Duodenal mucosa (tissue), 2 donors: ENCODE measurements around the gene RPL10.

Experiments used
- H3K27ac ChIP-seq: one replicate; pipeline ENCODE4 v1.7.0; 2013; ENCODE audit warnings: low read depth, low read length
- H3K27me3 ChIP-seq, 2 donors: one replicate each; pipeline ENCODE4 v1.7.0; 2013; ENCODE audit warnings: low read length in 2 of 2, control low read depth in 1 of 2; ENCODE audit not compliant: insufficient read depth in 2 of 2, control insufficient read depth in 1 of 2
- H3K36me3 ChIP-seq, 2 donors: one replicate each; pipeline ENCODE4 v1.7.0; 2013; ENCODE audit warnings: low read length in 2 of 2, control low read depth in 1 of 2; ENCODE audit not compliant: insufficient read depth in 2 of 2, control insufficient read depth in 1 of 2
- H3K4me1 ChIP-seq, 2 donors: one replicate each; pipeline ENCODE4 v1.7.0; 2013; ENCODE audit warnings: low read length in 2 of 2, control low read depth in 1 of 2; ENCODE audit not compliant: insufficient read depth in 2 of 2, control insufficient read depth in 1 of 2
- H3K4me3 ChIP-seq, 2 donors: one replicate each; pipeline ENCODE4 v1.7.0; 2013; ENCODE audit warnings: low read length in 2 of 2, low read depth in 1 of 2
- H3K9ac ChIP-seq, 2 donors: one replicate each; pipeline ENCODE4 v1.7.0; 2013; ENCODE audit warnings: low read length in 2 of 2, low read depth in 1 of 2
- H3K9me3 ChIP-seq, 2 donors: one replicate each; pipeline ENCODE4 v1.7.0; 2013; ENCODE audit warnings: low read length in 2 of 2, control low read depth in 1 of 2; ENCODE audit not compliant: control insufficient read depth in 1 of 2

RPL10 gene

GRCh38 chrX:154437971-154438893 is 40.1 kb downstream of the RPL10 start:
- Histone ChIP-seq H3K4me3 (peak overlapping the region; percentile 65 to 76), H3K9me3 (no peaks in the 10 kb centered on the region), H3K27me3 (no peaks in the 10 kb centered on the region), H3K4me1 (peaks cover 9 to 15% of the 10 kb centered on the region in 2 donors), H3K36me3 (peaks cover 8 to 41% of the 10 kb centered on the region in 2 donors), H3K9ac (peak overlapping the region; percentile 15 to 51), H3K27ac (no peak overlapping the region)

- Histone ChIP-seq H3K9ac (no peak overlapping the region), H3K4me1 (peaks cover 18 to 19% of the 10 kb centered on the region in 2 donors), H3K27me3 (no peaks in the 10 kb centered on the region), H3K4me3 (no peak overlapping the region), H3K36me3 (peaks cover 8 to 27% of the 10 kb centered on the region in 2 donors), H3K9me3 (no peaks in the 10 kb centered on the region), H3K27ac (no peak overlapping the region)
These were observed 41.7 kb downstream of the RPL10 start for GRCh38 chrX:154439841-154440240.

GRCh38 chrX:154440623-154441357 is 42.6 kb downstream of the RPL10 start:
- Histone ChIP-seq H3K4me3 (no peak overlapping the region), H3K4me1 (peaks cover 23 to 27% of the 10 kb centered on the region in 2 donors), H3K9me3 (no peaks in the 10 kb centered on the region), H3K9ac (no peak overlapping the region), H3K27ac (no peak overlapping the region), H3K27me3 (no peaks in the 10 kb centered on the region), H3K36me3 (peaks cover 8 to 18% of the 10 kb centered on the region in 2 donors)

- Histone ChIP-seq H3K9me3 (no peaks in the 10 kb centered on the region), H3K27me3 (no peaks in the 10 kb centered on the region), H3K4me1 (peaks cover 23 to 27% of the 10 kb centered on the region in 2 donors), H3K36me3 (peaks cover 8 to 19% of the 10 kb centered on the region in 2 donors), H3K27ac (no peak overlapping the region), H3K4me3 (no peak overlapping the region), H3K9ac (no peak overlapping the region)
These were observed 43.4 kb downstream of the RPL10 start for GRCh38 chrX:154441564-154441963.

- Histone ChIP-seq H3K4me3 (no peak overlapping the region), H3K27ac (no peak overlapping the region), H3K27me3 (no peaks in the 10 kb centered on the region), H3K4me1 (peaks cover 23 to 27% of the 10 kb centered on the region in 2 donors), H3K36me3 (peaks cover 8 to 23% of the 10 kb centered on the region in 2 donors), H3K9me3 (no peaks in the 10 kb centered on the region), H3K9ac (no peak overlapping the region)
These were observed 44.0 kb downstream of the RPL10 start for GRCh38 chrX:154441984-154442707.

GRCh38 chrX:154443479-154443910 is 45.3 kb downstream of the RPL10 start:
- Histone ChIP-seq H3K9ac (peak overlapping the region; percentile 39 to 57), H3K27ac (peak overlapping the region; percentile 56), H3K4me1 (peaks cover 14 to 19% of the 10 kb centered on the region in 2 donors), H3K27me3 (no peaks in the 10 kb centered on the region), H3K36me3 (peaks cover 8 to 25% of the 10 kb centered on the region in 2 donors), H3K4me3 (peak overlapping the region; percentile 45 to 52), H3K9me3 (no peaks in the 10 kb centered on the region)

GRCh38 chrX:154443992-154444754 is 46.0 kb downstream of the RPL10 start, which contains the start of gene FAM50A:
Gene FAM50A, plus strand, starts transcription at chrX:154444141. Its CDS starts 95 bp downstream, at chrX:154444236.
- H3K9me3 ChIP-seq, result no peaks in the 10 kb centered on the region
- H3K27me3 ChIP-seq, result no peaks in the 10 kb centered on the region
- peaks cover 3 to 32% of the 10 kb centered on the region in 2 donors for H3K36me3 ChIP-seq
- peak within 1 kb of the TSS; percentile 63 to 69 for H3K4me3 ChIP-seq
- H3K27ac ChIP-seq, result peak within 1 kb of the TSS; percentile 56
- H3K9ac ChIP-seq, result peak within 1 kb of the TSS; percentile 65 to 76
- H3K4me1 ChIP-seq, result peaks cover 13 to 14% of the 10 kb centered on the region in 2 donors

- H3K27ac ChIP-seq, result no peak overlapping the region
These were observed 46.6 kb downstream of the RPL10 start for GRCh38 chrX:154444755-154445246.

GRCh38 chrX:154445776-154446175 is 47.6 kb downstream of the RPL10 start:
- H3K4me1 ChIP-seq, result peaks cover 12 to 14% of the 10 kb centered on the region in 2 donors
- peaks cover 0 to 36% of the 10 kb centered on the region in 2 donors for H3K36me3 ChIP-seq
- H3K27me3 ChIP-seq, result no peaks in the 10 kb centered on the region
- no peak overlapping the region for H3K9ac ChIP-seq
- no peak overlapping the region for H3K27ac ChIP-seq
- no peaks in the 10 kb centered on the region for H3K9me3 ChIP-seq
- no peak overlapping the region for H3K4me3 ChIP-seq

More at GRCh38 chrX:154444755-154445246, 46.6 kb downstream of the RPL10 start:
- H3K4me3 ChIP-seq, result peak overlapping the region; percentile 63 to 69
- no peaks in the 10 kb centered on the region for H3K27me3 ChIP-seq
- H3K9ac ChIP-seq, result peak overlapping the region; percentile 65 to 76
- no peaks in the 10 kb centered on the region for H3K9me3 ChIP-seq
- H3K4me1 ChIP-seq, result peaks cover 12 to 14% of the 10 kb centered on the region in 2 donors
- peaks cover 3 to 37% of the 10 kb centered on the region in 2 donors for H3K36me3 ChIP-seq
